ENCODE results near the gene MYO3B.

The MYO3B gene

GRCh38 chr2:170240629-170241028, 62.7 kb downstream of the MYO3B start:
- H3K27ac ChIP-seq (ENCODE audit: low read depth, low read length): no peak overlapping the region
- H3K4me3 ChIP-seq (ENCODE audit: low read length): no peak overlapping the region
- no peaks in the 10 kb centered on the region for H3F3A ChIP-seq (ENCODE audit: control insufficient read depth, insufficient read depth)
- no peaks in the 10 kb centered on the region for H3K9me3 ChIP-seq (ENCODE audit: control insufficient read depth, insufficient read depth, low read length)
- TF ChIP-seq EZH2phosphoT487 (IDR thresholded peaks at IDR 0.05; ENCODE audit: borderline replicate concordance, low read length): no peak
- no peak for TF ChIP-seq CTCF (IDR thresholded peaks at IDR 0.05; ENCODE audit: low read depth, low read length, poor library complexity, severe bottlenecking)
- no peaks in the 10 kb centered on the region for H3K36me3 ChIP-seq (ENCODE audit: control insufficient read depth, low read length)
- peaks cover 12% of the 10 kb centered on the region for H3K27me3 ChIP-seq (ENCODE audit: control insufficient read depth, low read length)
- H3K4me2 ChIP-seq (ENCODE audit: low read length): no peak overlapping the region
- H3K79me2 ChIP-seq (ENCODE audit: control insufficient read depth, low read length): no peaks in the 10 kb centered on the region
- no peaks in the 10 kb centered on the region for H3K9me2 ChIP-seq (replicated peaks; ENCODE audit: control insufficient read depth, low read length)
- no peaks in the 10 kb centered on the region for H4K20me1 ChIP-seq (ENCODE audit: control insufficient read depth, insufficient read depth, low read depth, low read length)
- no peaks in the 10 kb centered on the region for H3K4me1 ChIP-seq (ENCODE audit: control insufficient read depth, low read length)

- TF ChIP-seq EZH2phosphoT487 (IDR thresholded peaks at IDR 0.05; ENCODE audit: borderline replicate concordance, low read length) (no peak), CTCF (IDR thresholded peaks at IDR 0.05; ENCODE audit: low read depth, low read length, poor library complexity, severe bottlenecking) (no peak)
- Histone ChIP-seq H3F3A (ENCODE audit: control insufficient read depth, insufficient read depth) (no peaks in the 10 kb centered on the region), H3K4me2 (ENCODE audit: low read length) (no peak overlapping the region), H3K27me3 (ENCODE audit: control insufficient read depth, low read length) (peaks cover 12% of the 10 kb centered on the region), H3K27ac (ENCODE audit: low read depth, low read length) (no peak overlapping the region), H3K9me3 (ENCODE audit: control insufficient read depth, insufficient read depth, low read length) (no peaks in the 10 kb centered on the region), H3K36me3 (ENCODE audit: control insufficient read depth, low read length) (no peaks in the 10 kb centered on the region), H3K9me2 (replicated peaks; ENCODE audit: control insufficient read depth, low read length) (no peaks in the 10 kb centered on the region), H3K79me2 (ENCODE audit: control insufficient read depth, low read length) (no peaks in the 10 kb centered on the region), H4K20me1 (ENCODE audit: control insufficient read depth, insufficient read depth, low read depth, low read length) (no peaks in the 10 kb centered on the region), H3K4me3 (ENCODE audit: low read length) (no peak overlapping the region), H3K4me1 (ENCODE audit: control insufficient read depth, low read length) (no peaks in the 10 kb centered on the region)
These were observed 63.8 kb downstream of the MYO3B start for GRCh38 chr2:170241756-170242155.

- Histone ChIP-seq H3K79me2 (ENCODE audit: control insufficient read depth, low read length) (no peaks in the 10 kb centered on the region), H3K36me3 (ENCODE audit: control insufficient read depth, low read length) (no peaks in the 10 kb centered on the region), H3K27ac (ENCODE audit: low read depth, low read length) (no peak overlapping the region), H3K9me3 (ENCODE audit: control insufficient read depth, insufficient read depth, low read length) (no peaks in the 10 kb centered on the region), H3F3A (ENCODE audit: control insufficient read depth, insufficient read depth) (no peaks in the 10 kb centered on the region), H3K4me2 (ENCODE audit: low read length) (no peak overlapping the region), H4K20me1 (ENCODE audit: control insufficient read depth, insufficient read depth, low read depth, low read length) (no peaks in the 10 kb centered on the region), H3K4me1 (ENCODE audit: control insufficient read depth, low read length) (no peaks in the 10 kb centered on the region), H3K9me2 (replicated peaks; ENCODE audit: control insufficient read depth, low read length) (no peaks in the 10 kb centered on the region), H3K4me3 (ENCODE audit: low read length) (no peak overlapping the region), H3K27me3 (ENCODE audit: control insufficient read depth, low read length) (peaks cover 12% of the 10 kb centered on the region)
- no peak for TF ChIP-seq EZH2phosphoT487 (IDR thresholded peaks at IDR 0.05; ENCODE audit: borderline replicate concordance, low read length)
- no peak for TF ChIP-seq CTCF (IDR thresholded peaks at IDR 0.05; ENCODE audit: low read depth, low read length, poor library complexity, severe bottlenecking)
These were observed 65.3 kb downstream of the MYO3B start for GRCh38 chr2:170243118-170243837.

Measured in DOHH2 (cell line).